DLD1 (cell line): ENCODE data around the gene CNMD.

Source experiments
- in situ Hi-C: cut with HindIII; loops from 2 replicates; pipeline ENCODE4 v1.10.0; 2017; ENCODE audit warnings: low sequenced_read_pairs

CNMD gene

GRCh38 chr13:52739468-52740071 lies at the start of gene CNMD:
CNMD (minus strand) TSS chr13:52739820; CDS start chr13:52739701, 119 bp downstream.
- in situ Hi-C loops, result no loop called here

- in situ Hi-C loops, result no loop called here
These were observed 48.4 kb upstream of the CNMD start for GRCh38 chr13:52788011-52788410.

- in situ Hi-C loops, result no loop called here
These were observed 47.6 kb upstream of the CNMD start for GRCh38 chr13:52787235-52787634.

- in situ Hi-C loops, result no loop called here
These were observed 47.1 kb upstream of the CNMD start for GRCh38 chr13:52786766-52787165.

- in situ Hi-C loops, result no loop called here
These were observed 46.1 kb upstream of the CNMD start for GRCh38 chr13:52785739-52786138.

GRCh38 chr13:52784591-52785340 lies 45.1 kb upstream of the CNMD start:
- in situ Hi-C loops, result no loop called here

- in situ Hi-C loops, result no loop called here
These were observed 44.3 kb upstream of the CNMD start for GRCh38 chr13:52783943-52784342.

GRCh38 chr13:52782471-52783448 lies 43.1 kb upstream of the CNMD start:
- in situ Hi-C loops, result no loop called here

- in situ Hi-C loops, result no loop called here
These were observed 41.0 kb upstream of the CNMD start for GRCh38 chr13:52780611-52781010.

- in situ Hi-C loops, result no loop called here
These were observed 40.5 kb upstream of the CNMD start for GRCh38 chr13:52780092-52780491.

GRCh38 chr13:52779103-52779502 lies 39.5 kb upstream of the CNMD start:
- in situ Hi-C loops, result no loop called here

- in situ Hi-C loops, result no loop called here
These were observed 37.1 kb upstream of the CNMD start for GRCh38 chr13:52776726-52777125.

GRCh38 chr13:52775511-52775910 lies 35.9 kb upstream of the CNMD start:
- in situ Hi-C loops, result no loop called here

GRCh38 chr13:52767949-52768516 lies 28.4 kb upstream of the CNMD start:
- in situ Hi-C loops, result no loop called here

- in situ Hi-C loops, result no loop called here
These were observed 26.2 kb upstream of the CNMD start for GRCh38 chr13:52765611-52766390.

GRCh38 chr13:52760077-52760476 lies 20.5 kb upstream of the CNMD start:
- in situ Hi-C loops, result no loop called here

- in situ Hi-C loops, result no loop called here
These were observed 18.5 kb upstream of the CNMD start for GRCh38 chr13:52758114-52758513.

GRCh38 chr13:52751196-52751595 lies 11.6 kb upstream of the CNMD start:
- in situ Hi-C loops, result no loop called here

GRCh38 chr13:52750713-52751112 lies 11.1 kb upstream of the CNMD start:
- in situ Hi-C loops, result no loop called here

GRCh38 chr13:52749419-52749818 lies 9.8 kb upstream of the CNMD start:
- in situ Hi-C loops, result no loop called here
